Endodermal cell (in vitro differentiated cells): ENCODE data around the gene MMD2. TPM values are rescaled to one million over a fixed set of nuclear protein-coding genes. Genes with fewer than 3 reads are reported as not detected.

Experiments
- DNase-seq: peaks from one replicate; pipeline ENCODE4 v3.0.0-alpha.2; 2017
- H3K27ac ChIP-seq: 2 replicates; pipeline ENCODE4 v1.5.1; 2013; ENCODE audit warnings: mild to moderate bottlenecking, low read depth, low read length, moderate library complexity
- H3K27me3 ChIP-seq: 2 replicates; pipeline ENCODE4 v1.6.1; 2013; ENCODE audit warnings: mild to moderate bottlenecking, low read length, moderate library complexity; ENCODE audit not compliant: insufficient read depth, control insufficient read depth, poor library complexity, severe bottlenecking
- H3K36me3 ChIP-seq: 2 replicates; pipeline ENCODE4 v1.7.0; 2013; ENCODE audit warnings: mild to moderate bottlenecking, low read length, moderate library complexity; ENCODE audit not compliant: control insufficient read depth, insufficient read depth
- H3K4me1 ChIP-seq: one replicate; pipeline ENCODE4 v1.7.0; 2013; ENCODE audit warnings: low read length; ENCODE audit not compliant: control insufficient read depth, insufficient read depth
- H3K4me3 ChIP-seq: 2 replicates; pipeline ENCODE4 v1.5.1; 2013; ENCODE audit warnings: mild to moderate bottlenecking, low read length, moderate library complexity
- H3K9ac ChIP-seq: 2 replicates; pipeline ENCODE4 v1.6.1; 2013; ENCODE audit warnings: mild to moderate bottlenecking, low read length, moderate library complexity; ENCODE audit not compliant: poor library complexity, severe bottlenecking; ENCODE audit errors: extremely low read depth
- H3K9me3 ChIP-seq: 2 replicates; pipeline ENCODE4 v1.6.1; 2013; ENCODE audit warnings: mild to moderate bottlenecking, low read length, moderate library complexity; ENCODE audit not compliant: control insufficient read depth
- H3K27ac Mint-ChIP-seq: 2 replicates; pipeline ENCODE4 v1.8.0; 2020; ENCODE audit warnings: mixed read lengths
- H3K27me3 Mint-ChIP-seq: 2 replicates; pipeline ENCODE4 v1.8.0; 2021; ENCODE audit warnings: mild to moderate bottlenecking, mixed read lengths; ENCODE audit not compliant: insufficient read depth
- H3K36me3 Mint-ChIP-seq: 2 replicates; pipeline ENCODE4 v1.8.0; 2020; ENCODE audit warnings: low read depth, mixed read lengths
- H3K4me1 Mint-ChIP-seq: 2 replicates; pipeline ENCODE4 v1.8.0; 2020; ENCODE audit warnings: mixed read lengths
- H3K4me3 Mint-ChIP-seq: 2 replicates; pipeline ENCODE4 v1.8.0; 2020; ENCODE audit warnings: mild to moderate bottlenecking, moderate library complexity, mixed read lengths
- H3K9me3 Mint-ChIP-seq: 2 replicates; pipeline ENCODE4 v1.8.0; 2020; ENCODE audit warnings: mild to moderate bottlenecking, mixed read lengths
- CTCF ChIP-seq: fragments of 200-600 bp; sonication (generic); conservative IDR thresholded peaks from 2 replicates; pipeline ENCODE4 v1.5.0; 2021; ENCODE audit warnings: antibody characterized with exemption, mild to moderate bottlenecking
- WGBS, 2 experiments: methylation state at CpG; one replicate each; pipeline versions ENCODE4 v1.1.5 to v1.1.7; 2013; ENCODE audit warnings: missing lambda C conversion rate in 2 of 2, mixed read lengths in 1 of 2; ENCODE audit not compliant: insufficient coverage in 1 of 2, insufficient read length in 1 of 2; 5-methylcytosine and 5-hydroxymethylcytosine counted together
- total RNA-seq, 2 donors: library from RNA; stranded (reverse); fragmentation: NEBNext Ultra II Directional in 1 of 2; extraction: Animal tissue kit (Norgen Biotek cat#: 25700) in 1 of 2; gene quantifications; 2 replicates in 1 of 2; 3 replicates in 1 of 2; pipeline ENCODE4 v1.2.1, GENCODE V29; 2021

MMD2 gene
- total RNA-seq, 2 donors from 2014 or later, result 0.15 TPM; not detected in 1

GRCh38 chr7:4862156-4862555, 96.8 kb downstream of the MMD2 start:
- H3K4me3 Mint-ChIP-seq, result no peak overlapping the region
- H3K27ac Mint-ChIP-seq, result no peak overlapping the region

GRCh38 chr7:4861673-4862072, 97.3 kb downstream of the MMD2 start, which contains the start of gene PAPOLB:
Gene PAPOLB, minus strand, starts transcription at chr7:4862030. Its CDS starts 220 bp downstream, at chr7:4861810.
- no peak for DNase-seq
- peaks cover 35% of the 10 kb centered on the region for H3K9me3 ChIP-seq
- Mint-ChIP-seq H3K9me3 (peaks cover 16% of the 10 kb centered on the region), H3K4me1 (peaks cover 20% of the 10 kb centered on the region), H3K27ac (no peak within 1 kb of the TSS), H3K27me3 (no peaks in the 10 kb centered on the region), H3K4me3 (no peak within 1 kb of the TSS), H3K36me3 (peaks cover 45% of the 10 kb centered on the region)
- H3K36me3 ChIP-seq, result peaks cover 5% of the 10 kb centered on the region
- no peak within 1 kb of the TSS for H3K27ac ChIP-seq
- H3K4me1 ChIP-seq, result peaks cover 3% of the 10 kb centered on the region
- H3K9ac ChIP-seq, result no peak within 1 kb of the TSS
- 31 to 41% methylated on average over 17 to 46 of the region's 46 CpGs for WGBS, 2 experiments
- H3K4me3 ChIP-seq, result peak within 1 kb of the TSS; percentile 72
- no peaks in the 10 kb centered on the region for H3K27me3 ChIP-seq
- TF ChIP-seq CTCF, result no peak

More at GRCh38 chr7:4862156-4862555, 96.8 kb downstream of the MMD2 start:
- Mint-ChIP-seq H3K36me3 (peaks cover 50% of the 10 kb centered on the region), H3K4me1 (peaks cover 16% of the 10 kb centered on the region), H3K27me3 (no peaks in the 10 kb centered on the region), H3K9me3 (peaks cover 16% of the 10 kb centered on the region)
- Histone ChIP-seq H3K36me3 (peaks cover 5% of the 10 kb centered on the region), H3K4me1 (peaks cover 3% of the 10 kb centered on the region), H3K9me3 (peaks cover 35% of the 10 kb centered on the region), H3K27ac (no peak overlapping the region), H3K27me3 (no peaks in the 10 kb centered on the region), H3K9ac (no peak overlapping the region), H3K4me3 (peak overlapping the region; percentile 72)
- DNase-seq, result no peak
- no peak for TF ChIP-seq CTCF
- 90 to 93% methylated on average over 14 of the region's 14 CpGs for WGBS, 2 experiments

- Mint-ChIP-seq H3K36me3 (peaks cover 42% of the 10 kb centered on the region), H3K9me3 (peaks cover 16% of the 10 kb centered on the region), H3K4me1 (peaks cover 24% of the 10 kb centered on the region), H3K4me3 (no peak overlapping the region), H3K27me3 (no peaks in the 10 kb centered on the region), H3K27ac (no peak overlapping the region)
- no peak for TF ChIP-seq CTCF
- Histone ChIP-seq H3K4me3 (peak overlapping the region; percentile 69), H3K4me1 (peaks cover 3% of the 10 kb centered on the region), H3K9ac (no peak overlapping the region), H3K9me3 (peaks cover 35% of the 10 kb centered on the region), H3K27me3 (no peaks in the 10 kb centered on the region), H3K36me3 (peaks cover 5% of the 10 kb centered on the region), H3K27ac (no peak overlapping the region)
- DNase-seq, result no peak
- WGBS, 2 experiments, result 90 to 92% methylated on average over 9 to 11 of the region's 11 CpGs
These were observed 97.8 kb downstream of the MMD2 start for GRCh38 chr7:4861227-4861626.
